Neural crest cell (in vitro differentiated cells): ENCODE data around the gene FLOT2. TPM values are rescaled to one million over a fixed set of nuclear protein-coding genes. Genes with fewer than 3 reads are reported as not detected.
"Not testable (repeated sequence)": the region's sequence is repeated elsewhere in the genome, so short reads cannot be mapped to it uniquely, and the experiment has no call there.

ENCODE experiments used
- DNase-seq: peaks from one replicate; pipeline ENCODE4 v3.0.0; 2021; ENCODE audit warnings: low read depth, mixed read lengths, low spot score
- H3K27ac Mint-ChIP-seq: one replicate; pipeline ENCODE4 v1.8.0; 2021; ENCODE audit warnings: mild to moderate bottlenecking, mixed read lengths; ENCODE audit not compliant: unreplicated experiment
- H3K27me3 Mint-ChIP-seq: 2 replicates; pipeline ENCODE4 v1.8.0; 2021; ENCODE audit warnings: low read depth, mild to moderate bottlenecking, mixed read lengths
- H3K36me3 Mint-ChIP-seq: 2 replicates; pipeline ENCODE4 v1.8.0; 2021; ENCODE audit warnings: low read depth, mild to moderate bottlenecking, mixed read lengths
- H3K4me1 Mint-ChIP-seq: 2 replicates; pipeline ENCODE4 v1.8.0; 2021; ENCODE audit warnings: mixed read lengths
- H3K4me3 Mint-ChIP-seq: one replicate; pipeline ENCODE4 v1.8.0; 2021; ENCODE audit warnings: mild to moderate bottlenecking, mixed read lengths
- H3K9me3 Mint-ChIP-seq: 2 replicates; pipeline ENCODE4 v1.8.0; 2021; ENCODE audit warnings: mixed read lengths
- CTCF ChIP-seq: fragments of 200-600 bp; sonication (generic); conservative IDR thresholded peaks from 2 replicates; pipeline ENCODE4 v1.5.0; 2021; ENCODE audit warnings: antibody characterized with exemption, mild to moderate bottlenecking
- total RNA-seq: library from RNA; stranded (reverse); gene quantifications from 2 replicates; pipeline ENCODE4 v1.2.1, GENCODE V29; 2021

The FLOT2 gene
- total RNA-seq, 1 donor from 2014 or later = 133 TPM

GRCh38 chr17:28908640-28909167, 11.2 kb upstream of the FLOT2 start:
- no peak overlapping the region for H3K27ac Mint-ChIP-seq
- H3K9me3 Mint-ChIP-seq = no peaks in the 10 kb centered on the region
- DNase-seq = no peak
- TF ChIP-seq CTCF = no peak
- peaks cover 18% of the 10 kb centered on the region for H3K36me3 Mint-ChIP-seq
- no peak overlapping the region for H3K4me3 Mint-ChIP-seq
- H3K27me3 Mint-ChIP-seq = no peaks in the 10 kb centered on the region
- H3K4me1 Mint-ChIP-seq = peaks cover 13% of the 10 kb centered on the region

- Mint-ChIP-seq H3K4me1 (peaks cover 17% of the 10 kb centered on the region), H3K9me3 (no peaks in the 10 kb centered on the region), H3K4me3 (no peak overlapping the region), H3K36me3 (peaks cover 16% of the 10 kb centered on the region), H3K27ac (no peak overlapping the region), H3K27me3 (no peaks in the 10 kb centered on the region)
- TF ChIP-seq CTCF = no peak
- DNase-seq = no peak
Measured at GRCh38 chr17:28907709-28908475, 10.4 kb upstream of the FLOT2 start.

- Mint-ChIP-seq H3K9me3 (no peaks in the 10 kb centered on the region), H3K27ac (peak overlapping the region; percentile 83), H3K36me3 (peaks cover 18% of the 10 kb centered on the region), H3K4me3 (peak overlapping the region; percentile 75), H3K4me1 (peaks cover 22% of the 10 kb centered on the region), H3K27me3 (no peaks in the 10 kb centered on the region)
- TF ChIP-seq CTCF = no peak
- no peak for DNase-seq
Measured at GRCh38 chr17:28906706-28907438, 9.3 kb upstream of the FLOT2 start.

- TF ChIP-seq CTCF = no peak
- Mint-ChIP-seq H3K27me3 (no peaks in the 10 kb centered on the region), H3K27ac (peak overlapping the region; percentile 83), H3K9me3 (no peaks in the 10 kb centered on the region), H3K4me3 (no peak overlapping the region), H3K36me3 (peaks cover 17% of the 10 kb centered on the region), H3K4me1 (peaks cover 27% of the 10 kb centered on the region)
- DNase-seq = no peak
Measured at GRCh38 chr17:28906276-28906675, 8.7 kb upstream of the FLOT2 start.

- TF ChIP-seq CTCF = no peak
- no peak for DNase-seq
- Mint-ChIP-seq H3K4me3 (peak overlapping the region; percentile 58), H3K27me3 (no peaks in the 10 kb centered on the region), H3K36me3 (peaks cover 15% of the 10 kb centered on the region), H3K4me1 (peaks cover 32% of the 10 kb centered on the region), H3K9me3 (no peaks in the 10 kb centered on the region), H3K27ac (no peak overlapping the region)
Measured at GRCh38 chr17:28904800-28905199, 7.3 kb upstream of the FLOT2 start.

- Mint-ChIP-seq H3K4me1 (peaks cover 39% of the 10 kb centered on the region), H3K4me3 (peak overlapping the region; percentile 93), H3K36me3 (peaks cover 20% of the 10 kb centered on the region)
- DNase-seq, H3K27me3 Mint-ChIP-seq, H3K9me3 Mint-ChIP-seq, H3K27ac Mint-ChIP-seq: not testable (repeated sequence)
Measured at GRCh38 chr17:28903546-28903841, 6.0 kb upstream of the FLOT2 start.
